HG03469 (cell line): ENCODE data around the gene SMARCD3.

Source experiments
- ATAC-seq: cut with Tn5 transposase; IDR thresholded peaks from one replicate; pipeline ENCODE4 v1.9.1; 2021; ENCODE audit warnings: mild to moderate bottlenecking, moderate library complexity, moderate number of reproducible peaks; ENCODE audit not compliant: unreplicated experiment

Gene SMARCD3

DNA sequence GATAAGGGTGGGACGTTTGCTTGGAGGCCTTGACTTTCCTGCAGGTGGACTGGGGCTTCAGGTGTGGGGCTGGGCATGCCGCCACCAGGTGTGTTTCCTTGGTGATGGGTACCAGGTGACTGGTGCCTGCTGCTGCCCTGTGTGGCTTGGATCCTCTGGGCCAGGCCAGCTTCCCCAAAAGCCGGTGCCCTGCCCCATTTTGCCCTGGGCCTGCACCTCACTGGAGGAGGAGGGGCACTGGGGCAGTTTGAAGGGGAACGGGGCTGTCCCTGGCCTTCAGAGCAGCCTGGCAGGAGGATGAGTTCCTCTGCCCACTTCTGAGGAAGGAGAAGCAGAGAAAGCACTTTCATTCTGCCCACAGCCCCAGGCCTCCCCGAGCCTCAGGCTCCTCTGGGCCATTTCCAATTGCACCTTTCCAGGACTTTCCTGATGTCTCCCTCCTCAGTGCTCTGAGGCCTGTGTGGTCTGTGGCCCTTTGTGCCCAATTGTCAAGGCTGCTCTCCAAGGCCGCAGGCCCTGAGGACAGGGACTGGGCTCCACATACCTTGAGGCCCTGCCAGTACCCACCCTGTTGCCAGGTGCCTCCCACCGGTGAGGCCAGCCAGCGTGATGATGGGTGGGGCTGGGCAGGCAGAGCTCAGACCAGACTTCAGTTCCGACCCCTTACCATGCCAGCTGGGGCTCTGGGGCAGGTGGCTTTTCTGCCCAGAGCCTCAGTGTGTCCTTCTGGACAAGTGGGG is 25.3 kb upstream of the SMARCD3 start:
- ATAC-seq = no peak

DNA sequence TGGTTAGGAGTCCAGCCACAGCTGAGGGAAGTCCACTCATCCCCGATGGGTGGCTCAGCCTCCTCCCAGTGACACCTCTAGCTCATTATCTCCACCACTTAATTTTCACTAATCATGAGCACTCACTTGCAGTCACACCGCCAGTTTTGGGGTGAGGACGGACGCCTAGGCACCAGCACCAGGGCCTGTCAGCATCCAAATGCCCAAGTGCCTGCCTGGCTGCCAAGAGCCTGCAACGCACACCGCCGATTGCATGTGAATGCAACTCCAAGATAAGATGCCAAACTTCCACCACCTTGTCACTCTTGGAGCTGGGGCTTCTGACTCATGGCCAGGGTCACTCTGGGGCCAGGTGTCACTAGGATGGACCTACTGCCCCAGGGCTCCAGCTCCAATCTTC is 24.4 kb upstream of the SMARCD3 start:
- ATAC-seq = no peak

GRCh38 chr7:151272405-151272804 is 23.9 kb upstream of the SMARCD3 start:
- ATAC-seq = no peak

DNA sequence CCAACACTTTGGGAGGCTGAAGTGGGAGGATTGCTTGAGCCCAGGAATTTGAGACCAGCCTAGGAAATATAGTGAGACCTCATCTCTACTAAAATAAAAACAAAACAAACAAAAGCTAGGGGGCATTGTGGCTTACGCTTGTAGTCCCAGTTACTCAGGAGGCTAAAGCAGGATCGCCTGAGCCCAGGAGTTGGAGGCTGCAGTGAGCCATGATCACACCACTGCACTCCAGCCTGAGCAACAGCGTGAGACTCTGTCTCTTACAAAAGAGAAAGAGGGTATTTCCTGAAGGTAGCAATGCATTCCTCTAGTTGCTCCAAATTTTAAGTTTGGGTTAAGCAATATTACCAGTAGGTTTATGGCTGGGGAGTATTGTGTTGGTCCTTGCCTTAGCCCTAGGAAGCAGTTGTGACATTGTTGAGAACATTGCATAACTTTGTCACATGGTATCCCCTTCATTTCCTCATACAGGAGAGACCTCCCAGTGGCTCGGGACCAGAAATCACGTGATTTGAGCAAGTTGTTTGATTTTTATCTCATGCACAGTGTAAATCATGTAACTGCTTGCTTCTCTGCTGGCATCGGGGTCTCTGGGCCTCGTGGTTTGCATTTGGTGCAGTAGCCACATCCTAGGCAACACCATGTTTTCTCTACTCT is 23.3 kb upstream of the SMARCD3 start:
- ATAC-seq = no peak

DNA sequence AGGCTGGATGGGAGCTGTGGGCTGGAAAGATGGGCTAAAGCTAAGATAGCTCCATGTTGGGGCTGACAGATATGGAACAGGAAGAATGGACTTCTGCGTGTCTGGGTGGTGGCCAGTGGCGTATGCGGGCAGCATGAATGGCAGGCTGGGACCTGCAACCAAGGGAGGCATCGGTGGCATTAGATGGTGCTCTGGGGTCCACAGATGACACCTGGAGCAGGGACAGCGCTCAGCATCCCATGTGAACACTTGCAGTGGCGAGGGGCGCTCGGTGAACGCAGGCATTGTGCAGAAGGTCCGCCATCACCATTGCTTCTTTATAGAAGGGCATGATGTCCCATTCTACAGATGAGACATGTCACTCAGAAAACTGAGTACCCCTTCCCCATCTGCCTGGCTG is 21.0 kb upstream of the SMARCD3 start:
- no peak for ATAC-seq

DNA sequence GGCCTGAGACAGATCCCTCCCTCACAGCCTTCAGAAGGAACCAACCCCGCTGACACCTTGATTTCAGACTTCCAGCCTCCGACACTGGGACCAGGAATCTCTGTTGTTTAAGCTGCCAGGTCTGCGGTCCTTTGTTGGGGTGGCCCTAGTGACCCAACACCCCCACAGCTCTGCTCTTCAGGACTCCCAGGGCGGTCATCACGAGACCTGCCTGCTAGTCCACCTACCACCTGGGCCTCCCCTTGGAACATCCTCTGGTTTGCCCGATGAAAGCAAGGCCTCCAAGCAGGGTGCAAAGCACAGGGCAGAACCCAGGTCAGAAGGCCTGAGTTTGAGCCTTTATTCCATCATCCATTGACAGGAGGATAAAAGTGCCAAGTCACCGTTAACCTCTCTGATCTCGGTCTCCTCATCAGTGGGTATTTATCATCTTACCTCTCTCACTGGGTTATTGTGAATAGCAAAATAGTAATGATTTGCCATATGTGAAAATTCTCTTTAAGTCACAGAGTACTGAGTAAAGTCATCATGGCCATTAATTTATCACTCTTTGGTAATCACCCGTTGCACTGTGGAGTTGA is 16.9 kb upstream of the SMARCD3 start:
- no peak for ATAC-seq

DNA sequence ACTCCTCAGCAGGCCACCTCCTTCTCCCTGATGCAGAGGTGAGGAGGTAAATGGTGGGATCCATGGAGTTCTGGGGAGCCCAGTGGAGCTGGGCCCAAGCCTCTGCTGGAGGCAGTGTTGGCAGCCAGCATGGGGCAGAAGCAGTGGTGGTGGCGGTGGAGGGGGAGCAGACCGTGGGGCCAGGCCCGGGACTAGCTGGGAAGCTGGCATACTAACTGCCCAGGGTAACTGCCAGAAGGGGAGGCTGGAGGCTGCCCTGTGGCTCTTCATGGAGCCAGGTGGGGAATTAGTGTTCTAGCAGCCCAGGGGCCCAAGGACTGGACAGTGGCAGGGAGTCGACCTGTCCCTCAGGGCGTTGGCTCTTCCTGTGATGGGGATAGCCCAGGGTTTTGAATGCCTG is 16.1 kb upstream of the SMARCD3 start:
- ATAC-seq = no peak

DNA sequence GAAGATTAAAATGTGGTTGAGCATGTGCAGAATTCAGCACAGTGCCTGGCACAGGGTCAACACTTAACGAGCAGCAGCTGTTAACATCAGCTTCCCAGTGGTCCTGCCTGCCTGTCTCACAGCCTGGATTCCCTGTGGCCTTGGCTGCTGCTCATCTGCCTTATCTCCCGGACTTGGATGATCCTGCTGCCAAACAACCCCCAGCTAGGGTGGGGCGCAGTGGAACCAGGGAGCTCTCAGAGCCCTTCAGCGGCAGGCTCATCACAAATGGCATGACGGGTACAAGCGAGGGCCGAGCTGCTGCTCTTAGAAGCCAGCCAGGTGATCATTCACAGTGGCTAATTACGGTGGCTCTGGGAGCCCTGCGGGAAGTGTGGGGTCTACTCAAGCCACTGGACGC is 13.0 kb upstream of the SMARCD3 start:
- no peak for ATAC-seq

DNA sequence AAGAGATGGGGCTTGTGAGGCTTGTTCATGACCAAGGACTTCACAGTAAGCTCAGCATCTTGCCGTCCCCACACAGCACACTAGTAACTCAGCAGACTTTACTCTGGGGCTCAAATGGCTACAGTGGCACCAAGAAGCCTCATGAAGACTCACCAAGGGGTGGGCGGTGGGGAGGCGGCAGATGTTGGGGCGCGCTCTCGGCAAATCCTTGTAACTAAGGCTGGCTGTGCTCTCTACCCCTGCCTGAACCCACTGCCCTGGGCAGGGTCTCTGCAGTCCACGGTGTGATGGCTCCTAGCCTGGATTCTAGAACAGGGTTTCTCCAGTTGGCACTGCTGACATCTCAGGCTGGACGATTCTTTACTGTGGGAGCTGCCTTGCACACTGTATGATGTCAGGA is 12.4 kb upstream of the SMARCD3 start:
- ATAC-seq = no peak

GRCh38 chr7:151260471-151260870 is 12.0 kb upstream of the SMARCD3 start:
- ATAC-seq = no peak

DNA sequence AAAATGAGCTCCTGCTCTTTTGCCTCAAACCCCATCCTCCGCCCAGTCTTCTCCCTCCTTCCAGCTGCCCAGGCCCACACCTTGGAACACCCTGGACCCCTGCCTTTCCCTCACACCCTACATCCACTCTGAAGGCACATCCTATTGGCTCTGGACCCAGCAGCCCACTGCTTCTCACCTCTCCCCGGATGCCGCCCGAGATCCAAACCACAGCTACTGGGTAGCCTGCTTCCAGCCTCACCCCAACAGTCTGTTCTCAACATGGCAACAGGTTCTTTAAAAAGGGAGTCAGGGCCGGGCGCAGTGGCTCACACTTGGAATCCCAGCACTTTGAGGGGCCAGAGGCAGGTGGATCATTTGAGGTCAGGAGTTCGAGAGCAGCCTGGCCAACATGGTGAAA is 9.5 kb upstream of the SMARCD3 start:
- no peak for ATAC-seq

- ATAC-seq = no peak
Measured at GRCh38 chr7:151256410-151257045, 8.0 kb upstream of the SMARCD3 start.

GRCh38 chr7:151255390-151255789 is 6.9 kb upstream of the SMARCD3 start:
- ATAC-seq = no peak

GRCh38 chr7:151254851-151255250 is 6.4 kb upstream of the SMARCD3 start:
- no peak for ATAC-seq

DNA sequence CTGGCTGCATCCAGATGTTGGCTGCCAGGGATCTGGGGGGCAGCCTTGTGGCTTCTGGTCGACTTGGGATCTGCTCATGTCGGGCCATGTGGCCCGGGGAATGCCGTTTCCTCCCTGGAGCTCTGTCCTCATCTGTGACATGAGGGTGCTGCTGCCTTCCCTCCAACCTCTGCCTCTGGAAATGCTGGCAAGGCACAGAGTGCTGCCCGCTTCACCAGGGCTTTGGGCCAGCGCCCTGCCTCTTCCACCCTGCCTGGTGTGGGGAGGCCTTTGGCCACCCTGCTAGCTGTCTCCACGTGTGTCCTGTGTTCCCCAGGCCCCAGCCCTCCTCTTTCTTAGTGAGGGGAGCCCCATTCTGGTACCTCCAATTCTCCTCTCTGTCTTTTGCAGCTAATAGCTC is 5.8 kb upstream of the SMARCD3 start:
- no peak for ATAC-seq

GRCh38 chr7:151252961-151253711 is 4.6 kb upstream of the SMARCD3 start:
- no peak for ATAC-seq

DNA sequence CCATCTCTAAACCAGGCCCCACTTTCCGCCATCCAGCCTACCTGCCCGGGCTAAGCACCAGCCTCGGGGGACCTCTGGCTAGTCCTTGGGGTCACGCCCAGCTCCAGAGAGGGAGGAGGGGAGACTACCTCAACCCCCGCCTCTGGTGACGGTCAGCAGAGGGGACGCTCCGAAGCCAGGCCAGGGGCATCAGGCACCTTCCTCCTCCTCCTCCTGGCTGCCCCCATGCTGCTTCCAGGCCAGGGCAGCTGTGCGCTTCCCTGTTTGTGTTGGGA is 4.0 kb upstream of the SMARCD3 start:
- no peak for ATAC-seq

- ATAC-seq = no peak
Measured at GRCh38 chr7:151251689-151252560, 3.4 kb upstream of the SMARCD3 start.

DNA sequence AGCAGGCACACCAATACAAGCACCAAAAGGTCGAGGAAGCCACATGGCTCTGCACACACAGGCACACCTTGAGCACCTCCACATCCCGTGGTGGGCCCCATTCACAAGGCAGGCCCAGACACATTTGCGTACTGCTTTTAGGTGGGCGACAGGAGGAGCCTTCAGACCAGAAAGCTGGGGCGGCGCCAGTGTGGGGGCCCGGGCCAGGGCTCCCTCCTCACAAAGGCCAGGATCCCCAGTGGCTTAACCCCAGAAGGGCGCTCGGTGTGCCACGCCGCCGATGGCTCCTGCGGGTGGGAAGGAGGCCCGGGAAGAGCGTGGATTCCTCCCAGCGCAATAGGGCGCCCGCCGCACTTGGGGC is 2.8 kb upstream of the SMARCD3 start:
- no peak for ATAC-seq
